Adrenal gland (tissue), 12 donors: ENCODE results near the gene HDGFL3. TPM values are rescaled to one million over a fixed set of nuclear protein-coding genes. Genes with fewer than 3 reads are reported as not detected.
A peak's percentile ranks its signal among the peaks of the same experiment; 100 is the strongest.

Experiments
- DNase-seq, 7 donors: peaks; one replicate each; pipeline ENCODE4 v3.0.0-alpha.2; 2019 to 2020
- H3K27ac ChIP-seq, 5 donors: fragments of 200-600 bp; sonication (generic) in 4 of 5; 1 replicate in 3 of 5; 2 replicates in 2 of 5; pipeline versions ENCODE4 v1.5.1 to v1.8.0; 2016 to 2020; ENCODE audit warnings: mild to moderate bottlenecking in 1 of 5
- H3K27me3 ChIP-seq: fragments of 200-600 bp; 2 replicates; pipeline ENCODE4 v1.8.0; 2021
- H3K36me3 ChIP-seq, 2 donors: fragments of 200-600 bp; replicated peaks in 1 of 2; 1 replicate in 1 of 2; 2 replicates in 1 of 2; pipeline versions ENCODE4 v1.5.1 to v1.8.0; 2018 to 2022
- H3K4me1 ChIP-seq, 2 donors: fragments of 200-600 bp; replicated peaks in 1 of 2; 1 replicate in 1 of 2; 2 replicates in 1 of 2; pipeline versions ENCODE4 v1.5.1 to v1.8.0; 2018 to 2021
- H3K4me3 ChIP-seq, 4 donors: fragments of 200-600 bp; sonication (generic) in 3 of 4; one replicate each; pipeline ENCODE4 v1.5.1; 2016 to 2018
- H3K9me3 ChIP-seq, 3 donors: fragments of 200-600 bp; sonication (generic) in 1 of 3; replicated peaks in 1 of 3; 1 replicate in 2 of 3; 2 replicates in 1 of 3; pipeline versions ENCODE4 v1.5.1 to v1.8.0; 2016 to 2021
- POLR2A ChIP-seq, 2 donors: fragments of 450-650 bp; IDR thresholded peaks; one replicate each; pipeline ENCODE4 v1.6.1; 2017; ENCODE audit warnings: antibody characterized with exemption in 2 of 2, mild to moderate bottlenecking in 2 of 2, moderate library complexity in 1 of 2
- WGBS, 4 donors: extraction: QIAGEN DNeasy Blood & Tissue Kit in 2 of 4; methylation state at CpG; one replicate each; pipeline versions ENCODE4 v1.1.5 to v1.1.7; 2013 to 2017; 5-methylcytosine and 5-hydroxymethylcytosine counted together
- intact Hi-C, 2 donors: fragments of 100-400 bp; cut with DNase I; formaldehyde crosslinking; loops; one replicate each; pipeline versions ENCODE4 v1.14.1 to v1.15.0; 2022 to 2023
- polyA plus RNA-seq, 3 donors: library from polyadenylated mRNA; stranded (reverse); fragments of 200-250 nt in 2 of 3; fragments of 350-450 nt in 1 of 3; fragmentation: Illumina TruSeq in 1 of 3; extraction: RNeasy Lipid Tissue Mini Kit (QIAGEN cat#74804) in 1 of 3; gene quantifications; one replicate each; pipeline ENCODE4 v1.2.3, GENCODE V29; 2013 to 2014
- total RNA-seq, 9 donors: library from RNA; depleted of rRNA in 4 of 9; stranded (reverse); fragments of >200 nt in 4 of 9; fragments of 120-200 nt in 1 of 9; fragmentation: NEBNext Ultra II Directional in 1 of 9; extraction: Animal tissue kit (Norgen Biotek cat#: 25700) in 1 of 9; gene quantifications; one replicate each; pipeline versions ENCODE4 v1.1.0 to v1.2.4, GENCODE V29; 2013 to 2023
- TF ChIP-seq, protein P1 (sequence below), 6 experiments: fragments of 450-650 bp in 4 of 6; fragments of 200-600 bp in 2 of 6; sonication (generic) in 1 of 6; IDR thresholded peaks; 1 replicate in 5 of 6; 2 replicates in 1 of 6; pipeline versions ENCODE4 v1.5.1 to v1.8.0; 2016 to 2021; ENCODE audit warnings: antibody characterized with exemption in 6 of 6, mild to moderate bottlenecking in 2 of 6, moderate library complexity in 1 of 6
- donor health status: healthy with polysubstance abuse.
- donor health status: Bipolar disorder and iron deficiency.
- donor health status: DM: yes; HTN: yes; CAD: no.
- donor health status: DM: no; HTN: no; CAD: no.
- donor health status: DM: no; HTN: no; CAD: no.
- donor health status: DM: yes; HTN: yes; CAD: no.

HDGFL3 gene
- total and polyA plus RNA-seq, 12 donors: 9.3 to 82.2 (median 52.9) TPM

DNA sequence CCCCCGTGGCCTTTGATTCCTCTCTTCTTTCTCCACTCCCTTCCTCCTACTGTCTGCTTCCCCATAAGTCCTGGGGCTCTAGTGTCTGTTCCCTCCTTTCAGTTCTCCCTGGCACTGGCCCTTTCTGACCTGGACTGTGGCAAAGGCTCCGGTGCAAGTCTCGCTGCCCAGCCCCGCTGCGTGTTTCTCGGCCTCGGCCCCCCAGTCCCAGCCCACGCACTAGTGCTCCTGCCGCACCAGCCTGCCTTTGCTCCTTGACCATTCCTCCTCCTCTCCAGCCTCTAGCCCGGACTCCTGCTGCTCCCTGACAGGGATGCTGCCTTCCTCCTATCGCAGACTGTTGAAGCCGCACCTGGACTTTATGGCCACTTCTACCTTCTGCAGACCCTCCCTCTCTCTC, 98.1 kb downstream of the HDGFL3 start:
- H3K36me3 ChIP-seq: no peaks in the 10 kb centered on the region
- peak overlapping the region in 1 of 5 donors; percentile 34 for H3K27ac ChIP-seq
- no peak overlapping the region for H3K4me3 ChIP-seq
- peaks cover 0 to 6% of the 10 kb centered on the region in 2 donors for H3K4me1 ChIP-seq
- DNase-seq: no peak
- H3K27me3 ChIP-seq: peaks cover 7% of the 10 kb centered on the region
- 80 to 82% (median 81%) methylated on average over 12 of the region's 12 CpGs for WGBS, 4 donors
- H3K9me3 ChIP-seq: no peaks in the 10 kb centered on the region
- intact Hi-C loops: no loop called here
- no peak for TF ChIP-seq POLR2A (IDR thresholded peaks at IDR 0.05)
- TF ChIP-seq, protein P1, sequence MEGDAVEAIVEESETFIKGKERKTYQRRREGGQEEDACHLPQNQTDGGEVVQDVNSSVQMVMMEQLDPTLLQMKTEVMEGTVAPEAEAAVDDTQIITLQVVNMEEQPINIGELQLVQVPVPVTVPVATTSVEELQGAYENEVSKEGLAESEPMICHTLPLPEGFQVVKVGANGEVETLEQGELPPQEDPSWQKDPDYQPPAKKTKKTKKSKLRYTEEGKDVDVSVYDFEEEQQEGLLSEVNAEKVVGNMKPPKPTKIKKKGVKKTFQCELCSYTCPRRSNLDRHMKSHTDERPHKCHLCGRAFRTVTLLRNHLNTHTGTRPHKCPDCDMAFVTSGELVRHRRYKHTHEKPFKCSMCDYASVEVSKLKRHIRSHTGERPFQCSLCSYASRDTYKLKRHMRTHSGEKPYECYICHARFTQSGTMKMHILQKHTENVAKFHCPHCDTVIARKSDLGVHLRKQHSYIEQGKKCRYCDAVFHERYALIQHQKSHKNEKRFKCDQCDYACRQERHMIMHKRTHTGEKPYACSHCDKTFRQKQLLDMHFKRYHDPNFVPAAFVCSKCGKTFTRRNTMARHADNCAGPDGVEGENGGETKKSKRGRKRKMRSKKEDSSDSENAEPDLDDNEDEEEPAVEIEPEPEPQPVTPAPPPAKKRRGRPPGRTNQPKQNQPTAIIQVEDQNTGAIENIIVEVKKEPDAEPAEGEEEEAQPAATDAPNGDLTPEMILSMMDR (IDR thresholded peaks at IDR 0.05): no peak

DNA sequence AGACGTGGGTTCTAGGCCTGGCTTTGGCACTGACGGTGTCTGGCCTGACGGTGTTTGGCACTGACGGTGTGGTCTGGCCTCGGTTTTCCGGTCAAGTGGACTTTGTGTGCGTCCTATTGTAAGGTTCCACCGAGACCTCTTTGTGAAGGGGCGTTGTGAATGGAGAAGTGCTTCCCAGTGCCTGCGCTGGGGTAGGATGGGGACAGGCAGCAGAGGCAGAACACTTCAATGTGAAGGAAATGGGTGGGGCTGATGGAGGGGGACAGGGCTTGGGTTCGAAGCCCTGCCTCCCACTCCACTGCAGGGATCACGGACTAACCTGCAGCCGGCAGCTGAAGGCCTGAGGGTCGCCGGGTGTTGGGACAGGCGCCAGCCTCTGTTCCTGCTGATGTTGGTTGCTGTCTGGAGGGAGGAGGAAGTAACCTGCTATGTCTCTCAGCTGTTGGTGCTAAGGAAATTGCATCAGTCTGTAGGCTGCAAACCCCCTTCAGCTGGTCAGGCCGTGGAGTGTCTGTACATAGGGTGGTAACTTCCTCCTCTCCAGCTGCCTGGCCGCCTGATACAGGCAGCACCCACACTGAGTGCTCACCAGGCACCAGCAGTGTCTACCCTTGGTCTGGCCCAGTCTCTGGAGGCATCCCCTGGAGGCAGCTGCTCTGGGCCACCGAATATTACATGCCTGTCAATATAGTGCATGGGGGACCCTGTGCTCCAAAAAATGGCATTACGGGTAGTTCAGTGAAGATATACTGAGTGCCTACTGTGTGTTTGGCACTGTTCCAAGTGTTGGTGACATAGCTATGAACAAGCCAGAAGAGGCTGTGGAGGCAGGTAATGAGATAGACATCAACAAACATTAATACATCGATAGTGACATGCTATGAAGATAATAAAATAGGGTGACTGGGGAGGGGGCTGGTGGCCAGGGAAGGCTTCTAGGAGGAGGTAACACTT, 99.1 kb downstream of the HDGFL3 start:
- H3K36me3 ChIP-seq: no peaks in the 10 kb centered on the region
- intact Hi-C loops: no loop called here
- peaks cover 7% of the 10 kb centered on the region for H3K27me3 ChIP-seq
- peak overlapping the region in 1 of 4 donors; percentile 67 for H3K4me3 ChIP-seq
- peaks cover 0 to 6% of the 10 kb centered on the region in 2 donors for H3K4me1 ChIP-seq
- peak overlapping the region in 4 of 5 donors; percentile 0 to 90 (median 46) for H3K27ac ChIP-seq
- DNase-seq: peak; percentile 33 to 75 (median 65)
- TF ChIP-seq, protein P1 (IDR thresholded peaks at IDR 0.05): no peak
- peak in 1 of 2 donors; percentile 36 for TF ChIP-seq POLR2A (IDR thresholded peaks at IDR 0.05)
- H3K9me3 ChIP-seq: no peaks in the 10 kb centered on the region
- WGBS, 4 donors: 50 to 67% (median 59%) methylated on average over 17 to 21 of the region's 21 CpGs

DNA sequence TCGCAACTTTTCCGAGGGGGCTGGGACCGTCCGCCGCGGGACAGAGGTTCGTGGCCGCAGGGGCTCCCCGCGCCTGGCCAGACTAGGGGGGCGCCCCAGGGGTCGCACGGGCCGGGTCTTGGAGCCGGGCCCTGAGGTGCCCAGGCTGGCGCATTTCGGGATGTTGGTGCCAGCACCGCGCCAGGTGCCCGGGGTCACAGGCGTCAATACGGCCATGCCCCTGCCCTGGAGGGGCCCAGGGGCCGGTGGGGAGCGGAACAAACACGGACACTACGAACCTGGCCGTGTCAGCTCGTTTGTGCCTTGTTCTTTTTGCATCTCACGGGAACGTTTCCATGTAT, 99.8 kb downstream of the HDGFL3 start:
- peak overlapping the region in 2 of 4 donors; percentile 15 to 67 for H3K4me3 ChIP-seq
- TF ChIP-seq POLR2A (IDR thresholded peaks at IDR 0.05): no peak
- TF ChIP-seq, protein P1 (IDR thresholded peaks at IDR 0.05): no peak
- H3K27ac ChIP-seq: peak overlapping the region in 4 of 5 donors; percentile 0 to 90 (median 46)
- WGBS, 4 donors: 11 to 49% (median 29%) methylated on average over 8 to 30 of the region's 30 CpGs
- no peaks in the 10 kb centered on the region for H3K9me3 ChIP-seq
- H3K27me3 ChIP-seq: peaks cover 7% of the 10 kb centered on the region
- peaks cover 0 to 6% of the 10 kb centered on the region in 2 donors for H3K4me1 ChIP-seq
- no peaks in the 10 kb centered on the region for H3K36me3 ChIP-seq
- intact Hi-C loops: no loop called here
- DNase-seq: no peak

DNA sequence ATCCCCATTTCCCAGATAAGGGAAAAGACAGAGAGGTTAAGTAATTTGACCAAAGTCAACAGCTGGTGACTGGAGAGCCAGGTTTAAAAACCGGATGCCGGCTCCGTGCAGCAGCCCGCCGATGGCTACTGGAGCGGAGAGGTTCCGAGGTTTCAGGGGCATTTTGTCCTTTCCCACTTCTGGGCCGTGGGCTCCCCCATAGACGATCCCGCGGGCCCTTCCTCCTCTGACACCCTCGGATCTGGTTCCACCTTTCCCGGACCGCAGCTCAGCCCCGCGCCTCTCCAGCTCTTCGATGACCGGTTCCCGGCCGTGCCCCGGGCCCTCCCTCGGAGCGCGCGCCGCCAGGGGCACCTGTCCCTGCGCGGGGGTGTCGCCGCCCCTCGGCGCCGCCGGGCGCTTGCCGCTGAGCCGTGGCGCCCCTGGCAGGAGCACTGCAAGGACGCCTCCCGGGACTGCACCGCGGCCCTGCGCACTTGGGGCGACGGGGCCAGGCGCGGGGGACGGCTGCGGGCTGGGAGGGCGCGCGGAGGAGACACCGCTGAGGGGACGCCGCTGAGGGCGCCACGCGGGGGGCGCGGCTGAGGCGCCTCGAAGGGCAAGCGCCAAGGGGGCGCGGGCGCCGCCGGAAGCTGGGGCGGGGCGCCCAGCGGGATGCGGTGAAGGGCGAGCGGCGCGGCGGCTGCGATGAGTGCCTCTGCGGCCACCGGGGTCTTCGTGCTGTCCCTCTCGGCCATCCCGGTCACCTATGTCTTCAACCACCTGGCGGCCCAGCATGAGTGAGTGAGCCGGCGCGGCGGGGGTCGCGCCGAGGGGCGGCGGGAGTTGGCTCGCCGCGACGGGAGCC, 100.4 kb downstream of the HDGFL3 start, which contains the start of gene TM6SF1:
TSS of gene TM6SF1 (plus strand) at position 652 of the 847 bp plus-strand sequence. CDS start at position 688, 36 bp downstream.
- peaks cover 7% of the 10 kb centered on the region for H3K27me3 ChIP-seq
- no peaks in the 10 kb centered on the region for H3K36me3 ChIP-seq
- intact Hi-C loops: no loop called here
- 0 to 3% (median 1%) methylated on average over 45 to 97 of the region's 97 CpGs for WGBS, 4 donors
- peak in 1 of 7 donors; percentile 11 for DNase-seq
- peak within 1 kb of the TSS in 2 of 4 donors; percentile 15 to 67 for H3K4me3 ChIP-seq
- H3K4me1 ChIP-seq: peaks cover 0 to 6% of the 10 kb centered on the region in 2 donors
- no peaks in the 10 kb centered on the region for H3K9me3 ChIP-seq
- peak within 1 kb of the TSS in 4 of 5 donors; percentile 0 to 90 (median 46) for H3K27ac ChIP-seq
- TF ChIP-seq, protein P1 (IDR thresholded peaks at IDR 0.05): no peak
- no peak for TF ChIP-seq POLR2A (IDR thresholded peaks at IDR 0.05)
